Measurements from ENCODE around the gene PARVA. TPM values are rescaled to one million over a fixed set of nuclear protein-coding genes. Genes with fewer than 3 reads are reported as not detected.

PARVA gene
- polyA plus RNA-seq, 3 donors: not detected

GRCh38 chr11:12508151-12508751, 130.9 kb downstream of the PARVA start:
- no peak overlapping the region for H3K4me3 Mint-ChIP-seq
- TF ChIP-seq, protein P1, sequence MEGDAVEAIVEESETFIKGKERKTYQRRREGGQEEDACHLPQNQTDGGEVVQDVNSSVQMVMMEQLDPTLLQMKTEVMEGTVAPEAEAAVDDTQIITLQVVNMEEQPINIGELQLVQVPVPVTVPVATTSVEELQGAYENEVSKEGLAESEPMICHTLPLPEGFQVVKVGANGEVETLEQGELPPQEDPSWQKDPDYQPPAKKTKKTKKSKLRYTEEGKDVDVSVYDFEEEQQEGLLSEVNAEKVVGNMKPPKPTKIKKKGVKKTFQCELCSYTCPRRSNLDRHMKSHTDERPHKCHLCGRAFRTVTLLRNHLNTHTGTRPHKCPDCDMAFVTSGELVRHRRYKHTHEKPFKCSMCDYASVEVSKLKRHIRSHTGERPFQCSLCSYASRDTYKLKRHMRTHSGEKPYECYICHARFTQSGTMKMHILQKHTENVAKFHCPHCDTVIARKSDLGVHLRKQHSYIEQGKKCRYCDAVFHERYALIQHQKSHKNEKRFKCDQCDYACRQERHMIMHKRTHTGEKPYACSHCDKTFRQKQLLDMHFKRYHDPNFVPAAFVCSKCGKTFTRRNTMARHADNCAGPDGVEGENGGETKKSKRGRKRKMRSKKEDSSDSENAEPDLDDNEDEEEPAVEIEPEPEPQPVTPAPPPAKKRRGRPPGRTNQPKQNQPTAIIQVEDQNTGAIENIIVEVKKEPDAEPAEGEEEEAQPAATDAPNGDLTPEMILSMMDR (IDR thresholded peaks at IDR 0.05): no peak
- intact Hi-C loops (cut with micrococcal nuclease): no loop called here
- H3K9ac ChIP-seq (ENCODE audit: insufficient read depth, low read length, poor library complexity, severe bottlenecking): no peak overlapping the region
- no peaks in the 10 kb centered on the region for H3K79me2 ChIP-seq (ENCODE audit: insufficient read depth, low read length)
- H3K9me3 ChIP-seq (replicated peaks in 1 of 2; ENCODE audit: control insufficient read depth in 1 of 2, insufficient read depth in 1 of 2, low read length in 2 of 2): no peaks in the 10 kb centered on the region
- H3K9me3 Mint-ChIP-seq: peaks cover 0 to 2% (median 0%) of the 10 kb centered on the region in 7 donors
- no peak overlapping the region for H3K4me2 ChIP-seq (replicated peaks; ENCODE audit: extremely low read depth, low read length, poor library complexity, severe bottlenecking)
- no peaks in the 10 kb centered on the region for H3K36me3 Mint-ChIP-seq
- WGBS (ENCODE audit: insufficient coverage): 70% methylated on average over 2 of the region's 4 CpGs
- H3K4me1 Mint-ChIP-seq: no peaks in the 10 kb centered on the region
- H3K27me3 Mint-ChIP-seq (ENCODE audit: low read depth in 3 of 3): peaks cover 0 to 6% (median 5%) of the 10 kb centered on the region in 3 donors
- no peak overlapping the region for H3K27ac Mint-ChIP-seq
- H4K20me1 ChIP-seq (ENCODE audit: insufficient read depth, low read length): no peaks in the 10 kb centered on the region
- DNase-seq: no peak
- H3K27ac ChIP-seq (ENCODE audit: low read depth in 1 of 2, low read length in 2 of 2): no peak overlapping the region
- no peak overlapping the region for H2AFZ ChIP-seq (ENCODE audit: insufficient read depth, low read depth, low read length, poor library complexity, severe bottlenecking)
- H3K4me1 ChIP-seq (ENCODE audit: control insufficient read depth in 1 of 2, insufficient read depth in 2 of 2, low read length in 2 of 2): no peaks in the 10 kb centered on the region
- no peaks in the 10 kb centered on the region for H3K27me3 ChIP-seq (ENCODE audit: control insufficient read depth in 2 of 2, insufficient read depth in 2 of 2, low read length in 2 of 2)
- H3K4me3 ChIP-seq (replicated peaks in 1 of 3; ENCODE audit: low read depth in 2 of 3, low read length in 3 of 3): no peak overlapping the region
- H3K36me3 ChIP-seq (replicated peaks in 1 of 2; ENCODE audit: control insufficient read depth in 1 of 2, insufficient read depth in 2 of 2, low read length in 2 of 2): no peaks in the 10 kb centered on the region

DNA sequence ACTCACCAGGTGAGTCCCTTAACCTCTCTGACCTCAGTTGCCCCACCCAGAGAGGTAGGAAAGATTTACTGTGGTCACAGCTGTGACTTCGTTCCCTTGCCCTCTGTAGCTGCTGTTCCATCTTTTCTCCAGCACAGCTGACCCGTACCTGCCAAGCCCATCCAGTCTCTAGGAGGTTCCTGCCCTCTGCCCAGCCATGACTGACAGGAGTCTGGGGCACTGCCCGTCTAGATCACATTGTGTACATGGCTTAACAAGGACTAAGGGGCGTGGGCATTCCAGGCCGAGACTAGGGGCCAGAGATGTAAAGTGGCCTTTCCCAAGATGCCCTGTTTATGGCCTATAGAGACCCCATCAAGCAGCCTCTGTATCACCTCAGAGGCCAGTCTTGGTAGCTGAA, 132.0 kb downstream of the PARVA start:
- no peaks in the 10 kb centered on the region for H3K4me1 ChIP-seq (ENCODE audit: control insufficient read depth in 1 of 2, insufficient read depth in 2 of 2, low read length in 2 of 2)
- intact Hi-C loops (cut with micrococcal nuclease): no loop called here
- no peak overlapping the region for H3K27ac Mint-ChIP-seq

More for the DNA sequence above, 132.0 kb downstream of the PARVA start:
- H3K4me1 Mint-ChIP-seq: no peaks in the 10 kb centered on the region
- Histone ChIP-seq H3K9ac (ENCODE audit: insufficient read depth, low read length, poor library complexity, severe bottlenecking) (no peak overlapping the region), H3K9me3 (replicated peaks in 1 of 2; ENCODE audit: control insufficient read depth in 1 of 2, insufficient read depth in 1 of 2, low read length in 2 of 2) (no peaks in the 10 kb centered on the region), H3K4me3 (replicated peaks in 1 of 3; ENCODE audit: low read depth in 2 of 3, low read length in 3 of 3) (no peak overlapping the region), H2AFZ (ENCODE audit: insufficient read depth, low read depth, low read length, poor library complexity, severe bottlenecking) (no peak overlapping the region), H3K27me3 (ENCODE audit: control insufficient read depth in 2 of 2, insufficient read depth in 2 of 2, low read length in 2 of 2) (no peaks in the 10 kb centered on the region), H4K20me1 (ENCODE audit: insufficient read depth, low read length) (no peaks in the 10 kb centered on the region), H3K79me2 (ENCODE audit: insufficient read depth, low read length) (no peaks in the 10 kb centered on the region), H3K36me3 (replicated peaks in 1 of 2; ENCODE audit: control insufficient read depth in 1 of 2, insufficient read depth in 2 of 2, low read length in 2 of 2) (no peaks in the 10 kb centered on the region), H3K27ac (ENCODE audit: low read depth in 1 of 2, low read length in 2 of 2) (no peak overlapping the region), H3K4me2 (replicated peaks; ENCODE audit: extremely low read depth, low read length, poor library complexity, severe bottlenecking) (no peak overlapping the region)
- no peak overlapping the region for H3K4me3 Mint-ChIP-seq
- peaks cover 0 to 6% (median 5%) of the 10 kb centered on the region in 3 donors for H3K27me3 Mint-ChIP-seq (ENCODE audit: low read depth in 3 of 3)
- peaks cover 0 to 2% (median 0%) of the 10 kb centered on the region in 7 donors for H3K9me3 Mint-ChIP-seq
- 89% methylated on average over 5 of the region's 5 CpGs for WGBS (ENCODE audit: insufficient coverage)
- no peak for DNase-seq
- TF ChIP-seq, protein P1 (IDR thresholded peaks at IDR 0.05): no peak
- H3K36me3 Mint-ChIP-seq: no peaks in the 10 kb centered on the region
